GM12878 (cell line): ENCODE data around the gene SBNO1.

ENCODE experiments used
- CHD1 ChIP-seq: IDR thresholded peaks from 2 replicates; pipeline ENCODE4 v1.6.1; 2012; ENCODE audit warnings: low read depth, low read length, improper control_type of control experiment
- CTCF ChIP-seq, 3 experiments: IDR thresholded peaks in 2 of 3; conservative IDR thresholded peaks in 1 of 3; 2 replicates each; pipeline ENCODE4 v1.5.1; 2011; ENCODE audit warnings: low read depth in 3 of 3, low read length in 3 of 3, mild to moderate bottlenecking in 3 of 3, control low read depth in 2 of 3, moderate library complexity in 2 of 3, inconsistent platforms in 1 of 3, mixed read lengths in 1 of 3; ENCODE audit not compliant: control insufficient read depth in 2 of 3, insufficient read depth in 1 of 3; ENCODE audit errors: extremely low read depth in 1 of 3
- MXI1 ChIP-seq: fragments of 150-350 bp; IDR thresholded peaks from 2 replicates; pipeline ENCODE4 v1.6.1; 2011; ENCODE audit warnings: low read depth, mild to moderate bottlenecking, inconsistent platforms, low read length, improper control_type of control experiment
- NR2C2 ChIP-seq: IDR thresholded peaks from 2 replicates; pipeline ENCODE4 v1.6.1; 2011; ENCODE audit warnings: borderline replicate concordance, low read depth; ENCODE audit not compliant: control insufficient read depth, insufficient read length
- POLR2A ChIP-seq: IDR thresholded peaks from 2 replicates; pipeline ENCODE4 v1.6.1; 2011; ENCODE audit warnings: low read depth, mild to moderate bottlenecking, low read length
- SRF ChIP-seq, 2 experiments: IDR thresholded peaks; 2 replicates each; pipeline ENCODE4 v1.6.1; 2011; ENCODE audit warnings: low read depth in 2 of 2, low read length in 2 of 2, mild to moderate bottlenecking in 1 of 2, moderate library complexity in 1 of 2
- TF ChIP-seq, protein P1 (sequence below): IDR thresholded peaks from 2 replicates; pipeline ENCODE4 v1.6.1; 2012; ENCODE audit warnings: low read depth, low read length, improper control_type of control experiment
- TF ChIP-seq, protein P2 (sequence below): fragments of 450-650 bp; IDR thresholded peaks from 2 replicates; pipeline ENCODE4 v1.6.1; 2017; ENCODE audit warnings: antibody characterized with exemption, mild to moderate bottlenecking, moderate library complexity

GRCh38 chr12:123266679-123267277 lies 97.9 kb downstream of the SBNO1 start:
- TF ChIP-seq CTCF (IDR thresholded peaks at IDR 0.05 in 2 of 3, conservative IDR thresholded peaks at IDR 0.05 in 1 of 3; ENCODE audit: control insufficient read depth in 2 of 3, extremely low read depth in 1 of 3, insufficient read depth in 1 of 3, low read depth in 3 of 3, low read length in 3 of 3), result no peak
- TF ChIP-seq, protein P1, sequence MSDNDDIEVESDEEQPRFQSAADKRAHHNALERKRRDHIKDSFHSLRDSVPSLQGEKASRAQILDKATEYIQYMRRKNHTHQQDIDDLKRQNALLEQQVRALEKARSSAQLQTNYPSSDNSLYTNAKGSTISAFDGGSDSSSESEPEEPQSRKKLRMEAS, result no peak
- TF ChIP-seq NR2C2, result no peak
- TF ChIP-seq POLR2A, result no peak
- no peak for TF ChIP-seq SRF (IDR thresholded peaks at IDR 0.05; ENCODE audit: low read depth in 2 of 2, low read length in 2 of 2)
- no peak for TF ChIP-seq MXI1
- TF ChIP-seq, protein P2, sequence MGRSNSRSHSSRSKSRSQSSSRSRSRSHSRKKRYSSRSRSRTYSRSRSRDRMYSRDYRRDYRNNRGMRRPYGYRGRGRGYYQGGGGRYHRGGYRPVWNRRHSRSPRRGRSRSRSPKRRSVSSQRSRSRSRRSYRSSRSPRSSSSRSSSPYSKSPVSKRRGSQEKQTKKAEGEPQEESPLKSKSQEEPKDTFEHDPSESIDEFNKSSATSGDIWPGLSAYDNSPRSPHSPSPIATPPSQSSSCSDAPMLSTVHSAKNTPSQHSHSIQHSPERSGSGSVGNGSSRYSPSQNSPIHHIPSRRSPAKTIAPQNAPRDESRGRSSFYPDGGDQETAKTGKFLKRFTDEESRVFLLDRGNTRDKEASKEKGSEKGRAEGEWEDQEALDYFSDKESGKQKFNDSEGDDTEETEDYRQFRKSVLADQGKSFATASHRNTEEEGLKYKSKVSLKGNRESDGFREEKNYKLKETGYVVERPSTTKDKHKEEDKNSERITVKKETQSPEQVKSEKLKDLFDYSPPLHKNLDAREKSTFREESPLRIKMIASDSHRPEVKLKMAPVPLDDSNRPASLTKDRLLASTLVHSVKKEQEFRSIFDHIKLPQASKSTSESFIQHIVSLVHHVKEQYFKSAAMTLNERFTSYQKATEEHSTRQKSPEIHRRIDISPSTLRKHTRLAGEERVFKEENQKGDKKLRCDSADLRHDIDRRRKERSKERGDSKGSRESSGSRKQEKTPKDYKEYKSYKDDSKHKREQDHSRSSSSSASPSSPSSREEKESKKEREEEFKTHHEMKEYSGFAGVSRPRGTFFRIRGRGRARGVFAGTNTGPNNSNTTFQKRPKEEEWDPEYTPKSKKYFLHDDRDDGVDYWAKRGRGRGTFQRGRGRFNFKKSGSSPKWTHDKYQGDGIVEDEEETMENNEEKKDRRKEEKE, result no peak
- no peak for TF ChIP-seq CHD1
